NCI-H2196 treated with DMSO at 0.1 percent for 48 hours (cell line): Measurements from ENCODE around the gene STX12.
"Not testable (repeated sequence)": the region's sequence is repeated elsewhere in the genome, so short reads cannot be mapped to it uniquely, and the experiment has no call there.

ENCODE experiments used
- DNase-seq: peaks from one replicate; lab custom pipeline; 2025; ENCODE audit not compliant: unreplicated experiment; lab: John Stamatoyannopoulos, UW

The STX12 gene

DNA sequence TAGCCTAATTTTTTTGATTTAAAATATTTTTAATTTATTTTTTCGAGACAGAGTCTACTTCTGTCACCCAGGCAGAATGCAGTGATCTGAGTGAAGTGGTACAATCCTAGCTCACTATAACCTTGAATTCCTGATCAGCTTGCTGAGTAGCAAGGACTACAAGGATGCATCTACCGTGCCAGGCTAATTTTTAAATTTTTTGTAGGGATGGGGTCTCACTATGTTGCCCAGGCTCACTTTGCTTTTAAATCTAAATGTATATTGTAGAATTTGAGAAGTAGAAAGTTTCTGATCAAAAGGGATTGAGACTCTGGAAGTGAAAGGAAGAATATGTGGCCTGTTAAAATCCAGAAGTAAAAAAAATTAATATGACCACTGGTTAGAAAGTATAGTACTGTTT lies 1.6 kb downstream of the STX12 start:
- DNase-seq, result no peak

DNA sequence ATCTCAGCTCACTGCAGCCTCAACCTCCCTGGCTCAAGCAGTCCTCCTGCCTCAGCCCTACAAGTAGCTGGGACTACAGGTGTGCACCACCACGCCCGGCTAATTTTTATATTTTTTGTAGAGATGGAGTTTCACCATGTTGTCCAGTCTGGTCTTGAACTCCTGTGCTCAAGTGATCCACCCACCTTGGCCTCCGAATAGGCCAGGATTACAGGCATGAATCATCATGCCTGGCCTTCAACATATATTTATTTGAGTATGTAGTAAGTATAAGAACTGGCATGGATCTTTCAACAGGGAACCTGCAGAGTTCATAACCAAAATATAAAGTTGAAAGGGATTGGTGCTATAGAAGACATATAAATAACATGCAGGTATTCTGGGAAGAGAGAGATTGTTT lies 2.3 kb downstream of the STX12 start:
- DNase-seq, result not testable (repeated sequence)

DNA sequence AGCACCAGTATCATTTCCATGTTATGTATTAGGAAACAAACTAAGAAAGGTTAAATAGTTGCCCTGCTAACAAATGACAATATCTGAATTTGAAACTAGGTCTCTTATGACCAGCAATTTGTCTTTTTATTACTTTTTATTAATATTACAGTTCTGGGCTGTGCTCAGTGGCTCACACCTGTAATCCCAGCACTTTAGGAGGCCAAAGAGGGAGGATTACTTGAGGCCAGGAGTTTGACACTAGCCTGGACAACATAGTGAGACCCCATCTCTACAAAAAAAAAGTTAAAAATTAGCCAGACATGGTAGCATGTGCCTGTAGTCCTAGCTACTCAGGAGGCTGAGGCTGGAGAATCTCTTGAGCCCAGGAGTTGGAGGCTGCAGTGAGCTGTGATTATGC lies 3.3 kb downstream of the STX12 start:
- DNase-seq, result not testable (repeated sequence)

DNA sequence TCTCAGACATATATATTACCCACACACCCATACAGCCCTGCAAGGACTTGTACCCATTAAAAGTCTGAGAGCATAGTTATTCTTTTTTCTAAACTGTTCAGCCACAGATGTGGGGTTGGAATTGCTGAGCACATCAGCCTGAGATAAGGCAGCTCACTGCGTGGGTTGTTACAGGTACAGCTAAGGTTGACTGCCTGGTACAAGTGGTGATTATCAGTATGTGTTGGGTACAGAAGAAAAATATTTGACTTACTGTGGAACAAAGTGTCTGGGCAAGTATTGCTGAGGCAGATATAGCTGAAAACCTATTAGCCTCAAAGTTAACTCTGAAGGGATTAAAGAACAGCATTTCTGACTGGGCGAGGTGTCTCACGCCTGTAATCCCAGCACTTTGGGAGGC lies 5.0 kb downstream of the STX12 start:
- DNase-seq, result no peak

DNA sequence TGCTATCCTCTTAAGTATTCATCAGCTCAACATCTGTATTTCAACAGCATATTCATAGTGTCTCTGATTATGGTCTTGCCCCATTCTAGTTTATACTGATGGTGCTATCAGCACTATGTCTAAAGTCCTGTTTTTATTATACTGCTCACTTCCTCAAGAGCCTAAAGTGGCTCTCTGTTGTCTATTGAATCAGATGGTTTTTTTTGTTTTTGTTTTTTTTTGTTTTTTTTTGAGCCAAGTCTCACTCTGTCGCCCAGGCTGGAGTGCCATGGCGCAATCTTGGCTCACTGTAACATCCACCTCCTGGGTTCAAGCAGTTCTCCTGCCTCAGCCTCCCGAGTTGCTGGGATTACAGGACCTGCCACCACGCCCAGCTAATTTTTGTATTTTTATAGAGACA lies 6.1 kb downstream of the STX12 start:
- no peak for DNase-seq

DNA sequence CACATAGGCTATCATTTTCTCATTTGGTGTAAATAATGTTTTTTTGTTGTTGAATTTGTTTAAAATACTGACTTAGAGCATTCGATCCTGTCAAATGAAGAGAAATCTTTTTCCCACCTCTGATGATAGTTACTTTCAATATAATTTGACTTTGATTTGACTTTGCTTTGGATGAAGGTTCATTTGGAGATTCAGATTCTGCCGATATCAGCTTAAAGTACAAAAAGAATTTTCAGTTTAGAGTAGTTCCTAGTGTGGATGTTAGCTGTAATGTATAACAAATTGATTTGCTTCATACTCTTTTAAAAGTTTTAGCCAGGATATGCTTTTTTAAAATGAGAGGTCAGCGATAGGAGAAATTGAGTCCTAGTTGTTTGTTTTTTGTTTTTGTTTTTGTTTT lies 9.9 kb downstream of the STX12 start:
- no peak for DNase-seq

DNA sequence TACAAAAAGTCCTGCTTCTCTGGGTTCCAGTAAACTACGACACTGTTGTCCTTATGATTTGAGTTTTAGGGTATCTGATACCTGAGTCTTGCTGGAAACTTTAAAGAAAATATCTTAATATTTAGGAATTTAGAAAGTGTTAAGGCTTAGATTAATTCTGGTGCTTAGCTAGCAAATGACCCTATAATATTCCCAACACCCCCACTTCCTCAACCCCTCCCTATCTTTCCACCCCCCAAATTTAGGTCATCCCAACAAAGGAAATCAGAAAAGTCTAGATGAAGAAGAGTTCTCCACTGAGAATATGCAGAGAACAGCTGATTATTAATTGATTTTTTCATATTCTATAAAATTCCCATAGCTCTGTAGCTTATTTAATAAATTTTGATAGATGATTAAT lies 11.7 kb downstream of the STX12 start:
- no peak for DNase-seq

DNA sequence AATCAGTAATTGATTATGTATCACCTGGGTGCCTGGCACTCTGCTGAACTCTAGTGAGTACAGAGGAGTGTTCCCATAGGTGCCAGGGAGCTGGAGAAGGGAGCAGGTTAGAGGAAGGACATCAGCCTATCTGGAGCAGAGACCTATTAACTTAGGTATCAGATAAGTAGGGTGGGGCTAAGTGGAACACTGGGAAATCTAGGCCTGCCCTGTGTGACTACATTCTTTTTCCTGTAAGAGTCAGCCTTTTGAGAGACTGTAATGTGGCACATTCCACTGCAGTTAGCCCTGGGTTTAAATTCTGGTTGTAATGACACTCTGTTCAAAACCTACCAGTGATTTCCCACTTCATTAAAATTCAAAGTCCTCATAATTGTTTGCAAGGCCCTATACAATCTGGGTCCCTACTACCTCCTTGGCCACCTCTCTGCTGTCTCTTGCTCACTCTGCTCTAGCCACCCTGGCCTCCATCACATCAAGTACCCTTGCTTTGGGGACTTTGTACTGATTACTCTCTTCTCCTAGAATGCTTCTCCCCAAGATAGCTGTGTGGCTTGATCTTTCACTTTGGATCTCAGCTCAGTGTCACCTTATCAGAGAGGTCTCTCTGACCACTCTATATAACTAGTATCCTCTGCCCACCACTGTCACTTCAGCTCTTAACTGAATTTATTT lies 12.9 kb downstream of the STX12 start:
- no peak for DNase-seq

DNA sequence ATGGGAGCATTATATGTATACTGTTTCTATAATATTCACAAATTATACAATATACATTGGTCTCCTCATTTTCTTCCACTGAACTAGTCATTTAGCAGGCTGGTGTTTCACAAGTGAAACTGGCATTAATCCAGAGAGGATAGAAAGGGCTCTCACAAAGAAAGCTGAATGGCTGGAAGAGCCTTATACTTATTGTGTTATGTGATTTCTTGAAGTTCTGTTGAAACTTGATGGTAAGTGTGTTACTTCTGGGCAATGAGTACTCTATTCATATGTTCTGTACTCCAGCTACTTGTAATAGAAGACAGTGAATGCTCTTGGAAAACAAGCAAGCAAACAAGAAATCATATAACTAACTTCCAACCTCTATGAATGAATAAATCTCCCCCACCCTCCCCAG lies 14.9 kb downstream of the STX12 start:
- no peak for DNase-seq

DNA sequence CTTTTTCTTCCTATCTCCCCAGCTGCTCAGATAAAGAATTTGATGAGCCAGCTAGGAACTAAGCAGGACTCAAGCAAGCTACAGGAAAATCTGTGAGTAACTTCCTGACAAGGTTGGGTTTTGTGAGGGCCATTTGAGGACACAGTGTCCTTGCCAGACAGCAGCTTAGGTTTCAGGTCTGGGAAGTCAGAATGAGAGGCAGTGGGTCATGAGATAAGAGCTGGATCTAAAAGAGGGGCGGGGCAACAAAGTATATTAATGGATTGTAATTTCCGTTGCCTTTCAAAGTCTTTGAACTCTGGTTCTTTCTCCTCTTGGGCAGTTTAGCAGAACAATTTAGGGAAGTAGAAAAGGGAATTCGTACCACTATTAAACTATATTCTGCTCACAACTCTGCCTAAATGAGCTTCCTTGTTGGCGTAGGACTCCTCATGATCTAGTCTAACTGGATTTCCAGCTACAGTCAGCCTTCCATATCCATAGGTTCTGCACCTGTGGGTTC lies 16.6 kb downstream of the STX12 start:
- DNase-seq, result no peak

DNA sequence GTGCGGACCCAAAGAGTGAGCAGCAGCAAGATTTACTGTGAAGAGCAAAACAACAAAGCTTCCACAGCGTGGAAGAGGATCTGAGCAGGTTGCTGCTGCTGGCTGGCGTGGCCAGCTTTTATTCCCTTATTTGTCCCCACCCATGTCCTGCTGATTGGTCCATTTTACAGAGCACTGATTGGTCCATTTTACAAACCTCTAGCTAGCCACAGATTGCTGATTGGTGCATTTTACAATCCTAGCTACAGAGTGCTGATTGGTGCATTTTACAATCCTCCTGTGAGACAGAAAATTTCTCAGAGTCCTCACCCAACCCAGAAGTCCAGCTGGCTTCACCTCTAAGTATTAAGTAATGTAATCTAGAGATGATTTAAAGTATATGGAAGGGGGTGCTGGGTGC lies 17.3 kb downstream of the STX12 start:
- not testable (repeated sequence) for DNase-seq

DNA sequence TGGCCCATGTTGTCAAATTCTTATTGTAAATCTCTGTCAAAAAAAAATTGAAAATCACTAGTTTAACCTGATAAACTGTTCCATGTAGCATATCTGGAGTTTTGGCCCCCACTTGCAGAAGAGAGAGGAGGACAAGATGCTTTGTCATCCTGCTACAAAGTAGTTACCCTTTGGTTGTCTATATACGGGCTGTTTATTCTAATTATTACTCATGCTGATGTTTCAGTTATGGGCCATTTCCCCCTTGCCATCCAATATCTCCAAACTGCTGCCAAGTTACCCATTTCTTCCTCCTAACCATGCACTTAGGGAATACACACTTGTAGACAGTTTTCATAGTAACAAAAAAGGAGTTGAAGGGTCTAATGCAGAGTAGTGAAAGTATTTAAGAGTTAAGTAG lies 22.6 kb downstream of the STX12 start:
- no peak for DNase-seq

DNA sequence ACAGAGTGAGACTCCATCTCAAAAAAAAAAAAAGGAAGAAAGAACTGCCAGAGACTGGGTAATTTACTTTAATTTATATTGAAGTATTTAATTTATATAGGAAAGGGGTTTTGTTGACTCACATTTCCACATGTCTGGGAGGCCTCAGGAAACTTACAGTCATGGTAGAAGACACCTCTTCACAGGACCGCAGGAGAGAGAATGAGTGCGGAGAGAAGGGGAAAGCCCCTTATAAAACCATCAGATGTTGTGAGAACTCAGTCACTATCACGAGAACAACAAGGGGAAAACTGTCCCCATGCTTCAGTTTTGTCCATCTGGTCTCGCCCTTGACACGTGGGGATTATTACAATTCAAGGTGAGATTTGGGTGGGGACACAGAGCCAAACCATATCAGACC lies 31.8 kb downstream of the STX12 start:
- DNase-seq, result no peak

DNA sequence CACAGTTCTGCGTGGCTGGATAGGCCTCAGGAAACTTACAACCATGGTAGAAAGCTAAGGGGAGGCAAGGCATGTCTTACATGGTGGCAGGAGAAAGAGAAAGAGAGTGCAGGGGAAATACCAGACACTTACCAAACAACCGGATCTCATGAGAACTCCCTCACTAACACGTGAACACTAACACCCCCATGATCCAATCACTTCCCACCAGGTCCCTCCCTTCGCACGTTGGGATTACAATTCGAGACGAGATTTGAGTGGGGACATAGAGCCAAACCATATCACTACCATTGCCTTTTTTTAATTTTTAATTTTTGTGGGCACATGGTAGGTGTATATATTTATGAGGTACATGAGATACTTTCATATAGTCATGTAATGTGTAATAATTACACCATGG lies 33.7 kb downstream of the STX12 start:
- DNase-seq, result no peak

DNA sequence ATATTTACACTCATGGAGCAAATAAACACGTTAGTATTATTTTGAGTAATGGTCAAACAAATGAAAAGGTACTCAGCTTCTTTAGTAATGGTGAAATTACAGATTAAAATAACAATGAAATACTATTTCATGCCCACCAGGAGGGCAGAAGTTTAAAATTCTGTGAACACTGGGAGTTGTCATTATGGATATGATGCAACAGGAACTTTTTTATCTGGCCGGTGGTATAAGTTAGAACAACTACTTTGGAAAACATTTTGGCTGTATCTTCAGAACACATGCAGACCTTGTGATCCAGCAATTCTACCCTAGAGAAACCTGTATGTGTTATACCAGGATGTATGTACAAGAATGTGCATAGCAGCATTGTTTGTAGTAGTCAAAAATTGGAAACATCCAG lies 34.4 kb downstream of the STX12 start:
- DNase-seq, result no peak

DNA sequence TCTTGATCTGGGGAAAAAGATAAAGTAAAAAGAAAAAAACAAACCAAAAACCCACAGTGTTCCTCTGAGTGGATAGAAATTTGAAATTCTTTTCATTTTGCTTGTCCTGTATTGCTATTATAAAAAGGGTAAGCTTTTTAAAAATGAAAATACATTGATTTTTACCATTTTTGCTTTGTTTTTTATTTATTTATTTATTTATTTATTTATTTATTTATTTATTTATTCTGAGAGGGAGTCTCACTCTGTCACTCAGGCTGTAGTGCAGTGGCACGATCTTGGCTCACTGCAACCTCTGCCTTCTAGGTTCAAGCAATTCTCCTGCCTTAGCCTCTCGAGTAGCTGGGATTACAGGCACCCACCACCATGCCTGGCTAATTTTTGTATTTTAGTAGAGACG lies 35.1 kb downstream of the STX12 start:
- not testable (repeated sequence) for DNase-seq

DNA sequence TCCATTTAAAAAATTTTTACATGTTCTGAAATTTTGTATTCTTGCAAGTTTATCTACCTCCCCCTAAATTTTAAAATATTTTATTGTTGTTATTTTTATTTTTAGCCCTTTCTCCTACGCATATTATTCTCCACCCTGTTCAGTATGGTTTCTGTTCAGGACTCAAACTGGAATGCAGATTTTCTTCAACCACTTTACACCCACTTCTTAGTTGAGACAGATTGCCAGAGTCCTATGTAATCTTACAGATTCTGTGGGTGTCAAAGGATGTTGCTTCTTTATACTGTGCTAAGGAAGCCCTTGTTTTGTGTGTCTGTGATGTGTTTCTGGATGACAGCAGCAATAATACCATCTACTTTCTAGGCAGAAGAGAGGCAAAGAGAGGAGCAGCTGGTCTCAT lies 36.9 kb downstream of the STX12 start:
- DNase-seq, result no peak

DNA sequence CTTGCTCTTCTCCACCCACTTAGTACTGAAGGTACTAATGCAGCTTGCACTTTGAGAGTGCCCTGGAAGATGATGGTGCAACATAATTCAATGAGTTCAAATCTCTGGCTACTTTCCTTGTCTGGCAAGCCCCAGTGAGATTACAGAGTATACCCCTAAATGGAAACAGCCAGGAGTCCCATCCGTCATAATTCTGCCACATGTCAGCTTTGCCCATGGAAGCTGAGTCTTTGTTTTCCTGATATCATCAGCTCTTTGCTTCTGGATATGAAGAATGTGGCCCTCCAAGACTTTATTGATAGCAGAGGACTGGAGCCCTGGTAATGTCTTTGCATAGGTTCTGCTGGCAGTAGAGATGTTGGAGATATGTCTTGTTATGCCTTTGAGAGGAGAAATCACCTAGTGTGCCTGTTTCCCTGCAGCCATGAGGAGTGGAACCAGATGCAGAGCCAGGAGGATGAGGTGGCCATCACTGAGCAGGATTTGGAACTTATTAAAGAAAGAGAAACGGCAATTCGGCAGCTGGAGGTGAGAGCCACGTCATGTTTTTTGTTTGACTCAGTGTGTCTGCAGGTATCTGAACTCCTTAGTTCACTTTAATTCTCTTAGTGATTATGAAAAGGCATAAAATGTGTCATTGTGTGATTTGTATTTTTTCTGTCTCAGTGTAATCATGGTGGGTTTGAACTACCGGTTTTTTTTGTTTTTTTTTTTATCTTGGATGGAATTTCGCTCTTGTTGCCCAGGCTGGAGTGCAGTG lies 38.9 kb downstream of the STX12 start:
- no peak for DNase-seq

DNA sequence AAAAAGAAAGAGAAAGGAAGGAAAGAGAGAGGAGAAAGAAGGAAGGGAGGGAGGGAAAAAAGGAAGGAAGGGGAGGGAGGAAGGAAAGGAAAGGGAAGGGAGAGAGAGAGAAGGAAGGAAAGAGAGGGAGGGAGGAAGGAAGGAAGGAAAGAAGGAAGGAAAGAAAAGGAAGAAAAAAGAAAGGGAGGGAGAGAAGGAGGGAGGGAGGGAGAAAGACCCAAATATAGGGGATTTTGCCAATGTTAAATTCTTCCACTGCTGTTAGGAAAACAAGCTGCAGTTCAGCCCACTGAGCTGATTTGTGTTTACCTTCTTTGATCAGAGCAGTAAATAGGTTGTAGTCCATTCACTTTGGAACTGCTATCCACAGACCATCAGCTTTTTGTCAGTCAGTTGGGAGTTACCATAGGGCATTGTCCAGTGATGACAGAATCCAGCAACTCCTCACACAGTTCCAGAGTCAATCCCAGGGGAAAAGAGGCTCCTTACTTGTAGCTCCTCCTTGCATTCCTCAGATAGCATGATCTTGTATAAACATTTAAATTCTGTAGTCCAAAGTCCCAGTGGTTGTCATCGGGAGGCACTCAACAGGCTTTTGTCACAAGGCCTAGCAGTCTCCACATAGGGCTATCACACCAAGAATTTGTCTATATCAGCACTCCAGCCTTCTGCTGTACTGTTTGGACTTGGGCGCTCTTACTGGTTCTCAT lies 44.1 kb downstream of the STX12 start:
- DNase-seq, result no peak

DNA sequence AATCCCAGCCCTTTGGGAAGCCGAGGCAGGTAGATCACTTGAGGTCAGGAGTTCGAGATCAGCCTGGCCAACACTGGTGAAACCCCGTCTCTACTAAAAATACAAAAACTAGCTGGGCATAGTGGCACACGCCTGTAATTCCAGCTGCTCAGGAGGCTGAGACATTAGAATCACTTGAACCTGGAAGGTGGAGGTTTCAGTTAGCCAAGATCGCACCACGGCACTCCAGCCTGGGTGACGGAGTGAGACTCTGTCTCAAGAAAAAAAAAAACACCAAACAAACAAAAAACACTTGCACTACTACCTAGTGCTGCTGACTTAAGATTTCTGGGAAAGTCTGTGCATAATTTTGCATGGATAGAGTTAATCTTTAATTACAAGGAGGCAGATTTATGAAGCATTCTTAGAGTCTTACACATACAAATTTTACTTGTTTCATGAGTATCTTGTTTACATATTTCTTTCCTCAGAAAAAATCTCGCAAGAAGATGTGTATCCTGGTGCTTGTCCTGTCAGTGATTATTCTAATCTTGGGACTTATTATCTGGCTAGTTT lies 48.8 kb downstream of the STX12 start:
- no peak for DNase-seq

DNA sequence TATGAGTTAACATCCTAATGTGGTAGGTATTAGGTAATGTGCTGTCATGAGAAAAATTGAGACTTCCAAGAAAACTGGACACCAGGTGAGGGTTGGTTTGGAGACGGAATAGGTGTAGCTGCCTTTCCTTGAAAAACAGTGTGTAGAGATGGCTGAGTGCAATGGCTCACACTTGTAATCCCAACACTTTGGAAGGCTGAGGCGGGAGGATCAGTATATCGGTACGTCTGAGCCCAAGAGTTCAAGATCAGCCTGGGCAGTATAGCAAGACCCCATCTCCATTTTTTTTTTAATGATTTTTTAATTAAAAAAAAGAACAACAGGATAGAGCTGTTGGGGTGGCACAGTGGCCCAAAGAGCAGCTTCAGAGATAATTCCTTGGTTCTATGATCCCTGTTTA lies 50.8 kb downstream of the STX12 start:
- no peak for DNase-seq

DNA sequence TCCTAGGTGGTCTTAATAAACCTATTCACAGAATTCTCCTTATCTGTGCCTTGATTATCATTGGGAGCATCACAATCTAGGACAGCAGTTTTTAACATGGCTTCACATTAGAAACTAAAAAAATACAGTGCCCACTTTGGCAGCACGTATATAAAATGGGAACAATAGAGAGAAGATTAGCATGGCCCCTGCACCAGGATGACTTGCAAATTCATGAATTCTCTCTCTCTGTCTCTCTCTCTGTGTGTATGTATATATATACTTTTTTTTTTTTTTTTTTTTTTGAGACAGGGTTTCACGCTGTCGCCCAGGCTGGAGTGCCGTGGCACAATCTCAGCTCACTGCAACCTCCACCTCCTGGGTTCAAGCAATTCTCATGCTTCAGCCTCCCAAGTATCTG lies 51.4 kb downstream of the STX12 start:
- DNase-seq, result no peak
